ENCODE measurements around the gene GOLGA8T.
"Not testable (repeated sequence)": the region's sequence is repeated elsewhere in the genome, so short reads cannot be mapped to it uniquely, and the experiment has no call there.

GOLGA8T gene

DNA sequence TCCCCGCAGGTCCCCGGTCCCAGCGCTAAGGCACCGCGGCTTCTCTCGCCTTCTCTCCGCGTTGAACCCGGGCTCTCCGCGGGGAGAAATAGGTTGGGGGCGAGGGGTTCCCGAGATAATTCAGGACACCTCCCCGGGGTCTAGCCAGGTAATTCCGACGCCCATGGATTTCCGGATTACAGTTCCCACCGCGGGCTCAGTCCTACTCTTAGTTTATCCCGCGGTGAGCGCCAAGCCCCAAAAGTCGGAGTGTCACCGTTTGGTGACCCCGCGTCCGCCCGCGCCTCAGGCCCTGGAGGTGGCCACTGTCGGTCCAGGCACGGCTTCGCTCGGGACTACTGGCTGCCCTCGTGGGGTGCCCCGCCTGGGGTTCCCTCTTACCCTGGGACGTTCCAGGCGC, 56.8 kb downstream of the GOLGA8T start:
- DNase-seq (ENCODE audit: low read depth): not testable (repeated sequence)

DNA sequence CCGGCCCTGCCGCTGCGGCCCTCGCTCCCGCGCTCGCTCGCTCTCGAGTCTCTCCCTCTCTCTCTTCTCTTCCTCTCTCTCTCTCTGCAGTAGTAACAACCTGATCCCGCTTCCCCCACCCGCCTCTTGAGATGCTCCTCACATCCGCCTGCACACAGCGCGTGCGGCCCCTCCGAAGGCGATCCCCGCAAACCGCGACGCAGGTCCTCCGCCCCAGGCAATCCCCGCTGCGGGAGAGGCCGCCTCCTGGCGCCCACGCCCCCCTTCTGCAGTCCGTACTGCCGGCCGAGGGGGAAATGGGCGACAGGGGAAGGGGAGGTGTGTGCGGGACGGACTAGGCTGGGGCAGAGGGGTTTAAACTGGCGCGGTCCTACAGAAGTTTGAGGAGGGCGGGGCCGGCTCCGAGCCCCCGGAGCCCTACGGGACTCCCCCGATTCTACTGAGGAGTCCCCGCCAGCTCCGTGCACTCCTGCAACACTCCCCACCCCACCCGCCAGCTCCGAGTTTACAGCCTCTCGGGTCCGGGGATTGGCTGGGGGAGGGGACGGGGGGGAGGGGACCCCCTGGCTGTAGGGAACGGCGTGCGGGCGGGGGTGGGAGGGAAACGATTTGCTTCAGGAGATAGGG, 57.4 kb downstream of the GOLGA8T start:
- not testable (repeated sequence) for DNase-seq (ENCODE audit: low read depth)

DNA sequence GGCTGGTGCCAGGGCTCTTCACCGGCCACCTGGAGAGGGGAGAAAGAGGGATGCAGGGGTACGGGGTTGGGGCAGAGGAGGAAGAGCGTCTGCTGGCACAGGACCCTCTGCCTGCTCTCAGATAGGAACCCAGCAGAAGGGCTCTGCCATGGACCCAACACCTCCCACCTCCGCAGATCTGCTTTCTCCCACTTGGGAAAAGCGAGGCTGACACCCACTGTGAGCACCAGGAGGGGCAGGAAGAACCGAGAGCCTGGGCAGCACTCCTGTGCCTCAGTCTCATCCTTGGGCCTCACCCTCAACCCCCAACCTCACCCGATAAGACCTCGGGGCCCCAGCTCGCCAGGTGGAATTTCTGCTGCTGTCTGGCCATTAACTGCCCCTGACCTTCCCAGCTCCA, 58.0 kb downstream of the GOLGA8T start:
- not testable (repeated sequence) for DNase-seq (ENCODE audit: low read depth)

Data from stromal cell of bone marrow (primary cell).